BJ (cell line): Measurements from ENCODE around the gene ANKRD55. TPM values are rescaled to one million over a fixed set of nuclear protein-coding genes. Genes with fewer than 3 reads are reported as not detected.

Experiments
- CTCF ChIA-PET: fragments of 350-600 bp; formaldehyde crosslinking; extraction: SDS; loops from one replicate; lab custom pipeline; 2021; ENCODE audit warnings: antibody characterized with exemption, inconsistent platforms; lab: Yijun Ruan, JAX
- POLR2A ChIA-PET: fragments of 300-600 bp; sonication (Branson Sonifier 250); formaldehyde crosslinking; extraction: SDS; loops from one replicate; lab custom pipeline; 2021; ENCODE audit warnings: antibody characterized with exemption; lab: Charles Lee
- DNase-seq: peaks from one replicate; pipeline ENCODE4 v3.0.0-alpha.2; 2011; ENCODE audit warnings: low read depth
- H3K27me3 ChIP-seq: 2 replicates; pipeline ENCODE4 v1.6.0; 2011; ENCODE audit warnings: low read length; ENCODE audit not compliant: control insufficient read depth, insufficient read depth
- H3K36me3 ChIP-seq: 2 replicates; pipeline ENCODE4 v1.5.1; 2011; ENCODE audit warnings: low read length; ENCODE audit not compliant: control insufficient read depth, insufficient read depth
- H3K4me3 ChIP-seq: 2 replicates; pipeline ENCODE4 v1.5.1; 2011; ENCODE audit warnings: low read depth, mild to moderate bottlenecking, control low read depth, low read length
- CTCF ChIP-seq: IDR thresholded peaks from 2 replicates; pipeline ENCODE4 v1.5.1; 2011; ENCODE audit warnings: low read depth, mild to moderate bottlenecking, control low read depth, inconsistent platforms, low read length, moderate library complexity; ENCODE audit not compliant: insufficient read depth
- polyA plus RNA-seq: library from polyadenylated mRNA; depleted of rRNA; stranded (reverse); fragments of >200 nt; gene quantifications from 2 replicates; pipeline ENCODE4 v1.2.3, GENCODE V29; 2011

ANKRD55 gene
- polyA plus RNA-seq, 1 experiment = not detected

DNA sequence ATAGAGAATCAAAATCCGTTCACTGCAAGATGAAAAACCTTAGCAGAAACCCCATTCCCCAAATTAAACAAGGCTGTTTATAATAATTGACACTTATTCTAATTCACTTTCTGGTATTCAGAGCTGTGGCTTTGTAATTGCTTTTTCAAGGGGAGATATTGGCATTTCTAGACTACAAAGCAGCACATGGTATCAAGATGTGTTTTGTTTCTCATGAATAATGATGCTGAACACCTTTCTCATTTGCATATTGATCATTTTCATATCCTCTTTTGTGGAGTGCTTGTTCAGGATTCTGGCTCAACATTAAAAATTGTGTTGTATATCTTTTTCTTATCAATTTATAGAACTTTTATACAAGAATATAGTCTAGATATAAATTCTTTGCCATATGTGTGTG lies 22.4 kb upstream of the ANKRD55 start:
- Histone ChIP-seq H3K36me3 (no peaks in the 10 kb centered on the region), H3K27me3 (no peaks in the 10 kb centered on the region), H3K4me3 (no peak overlapping the region)
- CTCF ChIA-PET = no interaction called here
- no peak for DNase-seq
- POLR2A ChIA-PET = no interaction called here
- no peak for TF ChIP-seq CTCF

GRCh38 chr5:56253924-56254323 lies 20.8 kb upstream of the ANKRD55 start:
- no peaks in the 10 kb centered on the region for H3K36me3 ChIP-seq
- DNase-seq = no peak
- ChIA-PET POLR2A (no interaction called here), CTCF (interaction anchor here (0.6 kb wide), 1 partner anchor 395 kb away, joined by 4 read pairs; no protein-coding TSS in a partner anchor)
- no peak for TF ChIP-seq CTCF
- no peak overlapping the region for H3K4me3 ChIP-seq
- no peaks in the 10 kb centered on the region for H3K27me3 ChIP-seq

- no peak for TF ChIP-seq CTCF
- H3K27me3 ChIP-seq = no peaks in the 10 kb centered on the region
- DNase-seq = no peak
- H3K36me3 ChIP-seq = no peaks in the 10 kb centered on the region
- no peak overlapping the region for H3K4me3 ChIP-seq
- ChIA-PET POLR2A (no interaction called here), CTCF (interaction anchor here (0.7 to 1.4 kb wide), 2 partner anchors 11 to 62 kb away, joined by 3 to 4 read pairs; no protein-coding TSS in a partner anchor)
Observed at GRCh38 chr5:56253126-56253525, 20.0 kb upstream of the ANKRD55 start.

- Histone ChIP-seq H3K4me3 (no peak overlapping the region), H3K36me3 (no peaks in the 10 kb centered on the region), H3K27me3 (no peaks in the 10 kb centered on the region)
- DNase-seq = no peak
- no peak for TF ChIP-seq CTCF
- CTCF ChIA-PET = interaction anchor here (1.0 to 1.4 kb wide), 2 partner anchors 12 to 17 kb away, joined by 4 read pairs; no protein-coding TSS in a partner anchor
- POLR2A ChIA-PET = no interaction called here
Observed at GRCh38 chr5:56251918-56252553, 18.9 kb upstream of the ANKRD55 start.

- Histone ChIP-seq H3K36me3 (no peaks in the 10 kb centered on the region), H3K4me3 (no peak overlapping the region), H3K27me3 (no peaks in the 10 kb centered on the region)
- ChIA-PET CTCF (no interaction called here), POLR2A (no interaction called here)
- DNase-seq = no peak
- no peak for TF ChIP-seq CTCF
Observed at GRCh38 chr5:56251440-56251839, 18.3 kb upstream of the ANKRD55 start.
